Hepatocyte (in vitro differentiated cells): Measurements from ENCODE around the gene LRRC40. TPM values are rescaled to one million over a fixed set of nuclear protein-coding genes. Genes with fewer than 3 reads are reported as not detected.

Source experiments
- DNase-seq: peaks from one replicate; pipeline ENCODE4 v3.0.0-alpha.2; 2016; ENCODE audit warnings: low spot score
- H2AFZ ChIP-seq: fragments of 200-600 bp; sonication (generic); 2 replicates; pipeline ENCODE4 v1.6.0; 2016; ENCODE audit warnings: antibody characterized with exemption, mild to moderate bottlenecking
- H3K27ac ChIP-seq: fragments of 200-600 bp; sonication (generic); 2 replicates; pipeline ENCODE4 v1.5.1; 2016; ENCODE audit warnings: mild to moderate bottlenecking
- H3K27me3 ChIP-seq: fragments of 200-600 bp; sonication (generic); 2 replicates; pipeline ENCODE4 v1.6.1; 2016
- H3K36me3 ChIP-seq: fragments of 200-600 bp; sonication (generic); replicated peaks from 2 replicates; pipeline ENCODE4 v1.5.1; 2016; ENCODE audit warnings: low read depth; ENCODE audit not compliant: insufficient read depth
- H3K4me1 ChIP-seq: fragments of 200-600 bp; sonication (generic); 2 replicates; pipeline ENCODE4 v1.5.1; 2016; ENCODE audit warnings: mild to moderate bottlenecking, moderate library complexity; ENCODE audit not compliant: insufficient read depth
- H3K4me2 ChIP-seq: fragments of 200-600 bp; sonication (generic); 2 replicates; pipeline ENCODE4 v1.6.0; 2016
- H3K4me3 ChIP-seq: fragments of 200-600 bp; sonication (generic); 2 replicates; pipeline ENCODE4 v1.5.1; 2016; ENCODE audit warnings: mild to moderate bottlenecking
- H3K79me2 ChIP-seq: fragments of 200-600 bp; sonication (generic); 2 replicates; pipeline ENCODE4 v1.6.0; 2017; ENCODE audit warnings: mild to moderate bottlenecking
- H3K9me2 ChIP-seq: fragments of 200-600 bp; sonication (generic); replicated peaks from 2 replicates; pipeline ENCODE4 v1.6.0; 2017; ENCODE audit warnings: mild to moderate bottlenecking; ENCODE audit not compliant: insufficient read depth
- H3K9me3 ChIP-seq: fragments of 200-600 bp; sonication (generic); 2 replicates; pipeline ENCODE4 v1.5.1; 2016; ENCODE audit warnings: low read depth, mild to moderate bottlenecking
- H4K20me1 ChIP-seq: fragments of 200-600 bp; sonication (generic); 2 replicates; pipeline ENCODE4 v1.6.0; 2016; ENCODE audit warnings: mild to moderate bottlenecking; ENCODE audit not compliant: insufficient read depth, poor library complexity, severe bottlenecking
- EZH2 ChIP-seq: fragments of 200-600 bp; sonication (generic); IDR thresholded peaks from 2 replicates; pipeline ENCODE4 v1.6.1; 2016; ENCODE audit warnings: antibody characterized with exemption, mild to moderate bottlenecking, borderline replicate concordance
- EZH2phosphoT487 ChIP-seq: fragments of 200-600 bp; sonication (generic); IDR thresholded peaks from one replicate; pipeline ENCODE4 v1.6.1; 2018; ENCODE audit warnings: antibody characterized with exemption, mild to moderate bottlenecking, low read depth, moderate library complexity; ENCODE audit not compliant: unreplicated experiment, severe bottlenecking
- WGBS: methylation state at CpG from one replicate; pipeline ENCODE4 v1.1.6; 2016; ENCODE audit warnings: low lambda C conversion rate; ENCODE audit errors: missing lambda C conversion rate; 5-methylcytosine and 5-hydroxymethylcytosine counted together
- polyA plus RNA-seq: library from polyadenylated mRNA; unstranded; fragments of >200 nt; fragmentation: Nextera tagmentation; extraction: Ambion mirVana; gene quantifications from 2 replicates; pipeline ENCODE4 v1.2.1, GENCODE V29; 2016
- total RNA-seq: library from RNA; depleted of rRNA; stranded (reverse); fragments of >200 nt; gene quantifications from 2 replicates; pipeline ENCODE4 v1.2.3, GENCODE V29; 2014
- TF ChIP-seq, protein P1 (sequence below): fragments of 200-600 bp; sonication (generic); IDR thresholded peaks from 2 replicates; pipeline ENCODE4 v1.5.1; 2016; ENCODE audit warnings: antibody characterized with exemption, mild to moderate bottlenecking; ENCODE audit not compliant: poor library complexity

LRRC40 gene
- total and polyA plus RNA-seq, 2 experiments from 2014 or later, result 9.7 to 24.4 TPM

DNA sequence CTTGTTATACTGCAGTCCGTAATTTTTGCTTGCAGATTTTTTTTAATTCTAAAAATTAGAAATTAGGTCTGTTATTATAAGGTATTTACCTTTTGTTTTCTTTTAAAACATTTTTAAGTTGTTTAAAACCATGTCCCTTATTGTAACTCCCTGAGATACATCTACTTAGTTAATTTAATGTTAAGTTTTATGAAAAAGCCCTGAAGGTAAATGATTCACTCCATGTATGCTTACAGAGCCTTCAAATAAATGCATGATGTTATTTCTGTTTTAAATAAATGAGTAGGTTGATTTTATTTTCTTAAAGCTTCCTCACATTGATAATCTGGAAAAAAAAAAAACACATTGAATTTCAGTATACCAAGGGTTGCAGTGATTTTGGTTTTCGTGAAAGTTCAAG is 23.3 kb upstream of the LRRC40 start:
- WGBS, result 98% methylated on average over 2 of the region's 2 CpGs
- Histone ChIP-seq H3K9me2 (no peaks in the 10 kb centered on the region), H3K27me3 (no peaks in the 10 kb centered on the region), H4K20me1 (peaks cover 62% of the 10 kb centered on the region), H3K79me2 (peaks cover 89% of the 10 kb centered on the region), H3K4me1 (peaks cover 7% of the 10 kb centered on the region), H3K4me3 (no peak overlapping the region), H3K4me2 (no peak overlapping the region), H2AFZ (no peak overlapping the region), H3K27ac (no peak overlapping the region), H3K9me3 (no peaks in the 10 kb centered on the region), H3K36me3 (no peaks in the 10 kb centered on the region)
- TF ChIP-seq, protein P1, sequence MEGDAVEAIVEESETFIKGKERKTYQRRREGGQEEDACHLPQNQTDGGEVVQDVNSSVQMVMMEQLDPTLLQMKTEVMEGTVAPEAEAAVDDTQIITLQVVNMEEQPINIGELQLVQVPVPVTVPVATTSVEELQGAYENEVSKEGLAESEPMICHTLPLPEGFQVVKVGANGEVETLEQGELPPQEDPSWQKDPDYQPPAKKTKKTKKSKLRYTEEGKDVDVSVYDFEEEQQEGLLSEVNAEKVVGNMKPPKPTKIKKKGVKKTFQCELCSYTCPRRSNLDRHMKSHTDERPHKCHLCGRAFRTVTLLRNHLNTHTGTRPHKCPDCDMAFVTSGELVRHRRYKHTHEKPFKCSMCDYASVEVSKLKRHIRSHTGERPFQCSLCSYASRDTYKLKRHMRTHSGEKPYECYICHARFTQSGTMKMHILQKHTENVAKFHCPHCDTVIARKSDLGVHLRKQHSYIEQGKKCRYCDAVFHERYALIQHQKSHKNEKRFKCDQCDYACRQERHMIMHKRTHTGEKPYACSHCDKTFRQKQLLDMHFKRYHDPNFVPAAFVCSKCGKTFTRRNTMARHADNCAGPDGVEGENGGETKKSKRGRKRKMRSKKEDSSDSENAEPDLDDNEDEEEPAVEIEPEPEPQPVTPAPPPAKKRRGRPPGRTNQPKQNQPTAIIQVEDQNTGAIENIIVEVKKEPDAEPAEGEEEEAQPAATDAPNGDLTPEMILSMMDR, result no peak
- TF ChIP-seq EZH2phosphoT487 (no peak), EZH2 (no peak)
- no peak for DNase-seq

DNA sequence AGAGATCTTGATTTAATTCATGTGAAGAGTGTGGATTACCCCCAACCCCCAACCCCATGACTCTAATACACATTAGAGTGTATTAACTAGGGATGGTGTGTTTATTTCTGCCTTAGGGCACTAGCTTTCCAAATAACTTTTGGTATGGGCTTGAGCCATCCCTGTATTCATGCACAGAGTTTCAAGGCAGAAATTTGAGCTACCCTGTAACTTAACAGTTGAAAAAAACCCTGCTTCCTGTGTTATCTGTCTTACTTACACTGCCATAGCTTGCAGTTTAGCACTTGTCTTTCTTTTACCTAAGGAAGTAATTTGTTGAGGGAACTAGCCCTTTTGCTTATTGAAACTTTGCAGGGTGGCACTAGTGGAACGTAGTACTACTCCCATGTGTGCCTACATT is 22.1 kb upstream of the LRRC40 start:
- no peaks in the 10 kb centered on the region for H3K27me3 ChIP-seq
- peaks cover 16% of the 10 kb centered on the region for H3K4me1 ChIP-seq
- DNase-seq, result no peak
- peaks cover 98% of the 10 kb centered on the region for H3K79me2 ChIP-seq
- no peak overlapping the region for H3K4me3 ChIP-seq
- 90% methylated on average over 1 of the region's 1 CpG for WGBS
- no peaks in the 10 kb centered on the region for H3K9me3 ChIP-seq
- no peak overlapping the region for H3K4me2 ChIP-seq
- no peaks in the 10 kb centered on the region for H3K9me2 ChIP-seq
- H3K27ac ChIP-seq, result no peak overlapping the region
- peaks cover 74% of the 10 kb centered on the region for H4K20me1 ChIP-seq
- TF ChIP-seq EZH2phosphoT487, result no peak
- no peak overlapping the region for H2AFZ ChIP-seq
- H3K36me3 ChIP-seq, result no peaks in the 10 kb centered on the region

DNA sequence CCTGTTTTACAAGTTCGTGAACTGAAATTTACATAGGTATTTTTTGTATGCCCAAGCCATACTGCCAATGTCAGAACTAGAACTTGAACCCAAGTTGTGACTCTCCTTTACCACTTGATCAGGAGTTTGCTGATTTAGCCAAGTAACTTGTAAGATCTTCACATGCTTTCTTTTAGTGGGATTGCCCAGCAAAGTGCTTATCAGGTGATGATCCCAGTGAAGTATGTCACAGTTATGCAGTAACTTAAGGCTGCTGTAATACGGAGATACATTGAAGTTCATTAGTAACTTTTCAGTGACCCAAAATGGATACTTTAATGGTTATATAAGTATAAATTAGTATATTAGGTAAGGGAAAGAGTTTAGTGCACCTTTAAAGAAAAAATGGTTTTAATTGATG is 19.6 kb upstream of the LRRC40 start:
- Histone ChIP-seq H3K36me3 (no peaks in the 10 kb centered on the region), H4K20me1 (peaks cover 69% of the 10 kb centered on the region), H3K4me1 (peaks cover 20% of the 10 kb centered on the region), H3K27me3 (no peaks in the 10 kb centered on the region), H3K9me3 (no peaks in the 10 kb centered on the region), H3K4me3 (no peak overlapping the region), H3K9me2 (no peaks in the 10 kb centered on the region), H3K79me2 (peaks cover 92% of the 10 kb centered on the region), H3K27ac (no peak overlapping the region), H3K4me2 (no peak overlapping the region), H2AFZ (no peak overlapping the region)
- TF ChIP-seq, protein P1, result no peak
- DNase-seq, result no peak
- WGBS, result 87% methylated on average over 2 of the region's 2 CpGs

DNA sequence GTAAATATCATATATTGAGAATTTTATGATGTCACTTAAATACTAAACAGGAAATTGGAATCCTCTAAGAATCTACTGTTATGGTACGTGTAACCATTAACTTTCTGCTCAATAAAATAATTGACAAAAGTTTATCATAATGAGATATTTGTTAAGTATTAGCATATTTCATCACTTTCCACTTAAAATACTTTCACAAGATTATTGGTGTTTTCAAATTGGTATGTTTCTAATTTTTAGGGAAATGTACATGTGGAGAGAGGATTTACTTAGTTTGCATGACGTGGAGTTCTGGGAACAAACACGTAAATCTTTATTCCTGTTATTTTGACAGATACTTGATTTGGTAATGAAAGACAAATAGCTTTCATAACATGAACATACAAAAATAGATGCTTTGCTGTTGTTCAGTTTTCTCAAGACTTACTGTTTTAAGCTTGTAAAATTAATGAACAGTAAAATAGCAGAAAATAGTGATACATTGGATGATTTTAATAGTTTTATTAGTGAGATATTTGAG is 17.4 kb upstream of the LRRC40 start:
- TF ChIP-seq EZH2phosphoT487, result no peak
- DNase-seq, result no peak
- Histone ChIP-seq H3K4me2 (peak overlapping the region; percentile 75), H3K4me3 (peak overlapping the region; percentile 78), H3K27ac (peak overlapping the region; percentile 97), H4K20me1 (peaks cover 55% of the 10 kb centered on the region), H2AFZ (no peak overlapping the region), H3K4me1 (peaks cover 20% of the 10 kb centered on the region), H3K9me2 (no peaks in the 10 kb centered on the region), H3K27me3 (no peaks in the 10 kb centered on the region), H3K9me3 (no peaks in the 10 kb centered on the region), H3K36me3 (no peaks in the 10 kb centered on the region), H3K79me2 (peaks cover 92% of the 10 kb centered on the region)
- WGBS, result 28% methylated on average over 3 of the region's 3 CpGs
